NCI-H2029 (cell line): Measurements from ENCODE around the gene CCDC88C.

ENCODE experiments used
- DNase-seq: peaks from one replicate; lab custom pipeline; 2025; lab: John Stamatoyannopoulos, UW

CCDC88C gene

GRCh38 chr14:91327250-91327595 lies 90.4 kb downstream of the CCDC88C start:
- no peak for DNase-seq

DNA sequence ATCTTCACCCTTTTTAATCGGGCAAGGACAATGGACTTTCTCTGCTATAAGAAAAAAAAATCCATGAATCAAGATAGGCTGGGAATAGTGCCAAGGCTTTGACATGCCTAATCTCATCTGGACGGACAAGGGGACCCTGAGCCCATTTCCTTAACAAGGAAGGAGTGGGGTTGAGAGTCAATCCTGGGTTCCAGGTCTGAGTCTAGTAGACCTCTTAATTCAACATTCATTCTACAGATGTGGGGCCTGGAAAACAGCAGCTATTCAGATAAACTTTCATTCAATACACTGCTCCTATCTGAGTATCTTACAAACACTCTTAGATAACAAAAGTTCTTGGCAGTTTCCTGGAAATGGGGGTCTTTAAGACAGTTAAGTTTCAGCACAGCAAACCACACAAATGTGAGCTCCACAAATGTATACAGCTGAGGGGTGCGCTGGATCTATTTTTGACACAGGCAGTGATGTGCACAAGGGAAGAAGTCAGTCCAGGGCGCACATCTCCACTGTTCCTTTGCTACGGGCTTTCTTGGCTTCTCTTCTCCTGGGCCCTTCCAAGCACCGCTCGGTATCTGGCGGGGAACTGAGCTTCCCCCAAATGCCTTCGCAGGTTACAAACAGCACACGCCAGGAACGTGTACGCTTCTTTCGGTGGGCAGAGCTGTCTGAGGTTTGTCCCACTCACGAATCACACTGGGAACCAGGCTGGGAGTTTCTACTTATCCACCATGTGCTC lies 90.9 kb downstream of the CCDC88C start:
- DNase-seq: no peak

- DNase-seq: no peak
Measured at GRCh38 chr14:91324606-91325575, 92.7 kb downstream of the CCDC88C start.

- DNase-seq: no peak
Measured at GRCh38 chr14:91323671-91324605, 93.7 kb downstream of the CCDC88C start.

DNA sequence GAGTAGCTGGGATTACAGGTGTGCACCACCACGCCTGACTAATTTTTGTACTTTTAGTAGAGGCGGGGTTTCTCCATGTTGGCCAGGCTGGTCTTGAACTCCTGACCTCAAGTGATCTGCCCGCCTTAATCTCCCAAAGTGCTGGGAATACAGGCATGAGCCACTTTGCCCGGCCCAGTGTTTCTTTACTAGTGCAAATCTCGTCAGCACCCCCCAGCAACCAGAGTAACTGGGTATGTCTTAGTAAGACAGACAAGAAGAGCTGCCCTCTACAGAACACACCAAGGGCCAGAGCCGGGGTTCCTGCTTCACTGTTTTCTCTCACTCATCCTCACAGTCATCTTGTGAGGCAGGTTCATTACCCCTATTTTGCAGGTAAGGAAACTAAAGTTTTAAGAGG lies 94.6 kb downstream of the CCDC88C start:
- DNase-seq: no peak

- DNase-seq: no peak
Measured at GRCh38 chr14:91322623-91323022, 95.0 kb downstream of the CCDC88C start.

GRCh38 chr14:91321131-91321530 lies 96.5 kb downstream of the CCDC88C start:
- no peak for DNase-seq

- no peak for DNase-seq
Measured at GRCh38 chr14:91320266-91320665, 97.4 kb downstream of the CCDC88C start.

DNA sequence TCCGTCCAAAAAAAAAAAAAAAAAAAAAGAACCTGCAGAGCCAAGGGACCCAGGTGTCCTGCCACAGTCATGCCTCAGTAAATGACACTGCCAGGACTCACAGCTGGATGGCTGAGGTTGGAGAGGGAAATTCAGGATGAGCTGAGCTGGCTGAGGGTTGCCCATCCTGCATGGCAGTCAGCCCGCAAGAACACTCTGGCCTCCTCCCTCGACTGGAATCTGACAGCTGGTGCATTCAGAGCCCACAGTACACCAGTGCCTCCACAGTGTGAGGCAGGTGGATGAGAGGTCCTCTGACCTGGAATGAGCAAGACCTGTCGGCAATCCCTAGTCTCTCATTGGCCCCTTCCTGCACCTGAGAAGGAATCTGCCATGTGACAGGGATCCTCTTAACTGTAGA lies 98.7 kb downstream of the CCDC88C start:
- DNase-seq: no peak

DNA sequence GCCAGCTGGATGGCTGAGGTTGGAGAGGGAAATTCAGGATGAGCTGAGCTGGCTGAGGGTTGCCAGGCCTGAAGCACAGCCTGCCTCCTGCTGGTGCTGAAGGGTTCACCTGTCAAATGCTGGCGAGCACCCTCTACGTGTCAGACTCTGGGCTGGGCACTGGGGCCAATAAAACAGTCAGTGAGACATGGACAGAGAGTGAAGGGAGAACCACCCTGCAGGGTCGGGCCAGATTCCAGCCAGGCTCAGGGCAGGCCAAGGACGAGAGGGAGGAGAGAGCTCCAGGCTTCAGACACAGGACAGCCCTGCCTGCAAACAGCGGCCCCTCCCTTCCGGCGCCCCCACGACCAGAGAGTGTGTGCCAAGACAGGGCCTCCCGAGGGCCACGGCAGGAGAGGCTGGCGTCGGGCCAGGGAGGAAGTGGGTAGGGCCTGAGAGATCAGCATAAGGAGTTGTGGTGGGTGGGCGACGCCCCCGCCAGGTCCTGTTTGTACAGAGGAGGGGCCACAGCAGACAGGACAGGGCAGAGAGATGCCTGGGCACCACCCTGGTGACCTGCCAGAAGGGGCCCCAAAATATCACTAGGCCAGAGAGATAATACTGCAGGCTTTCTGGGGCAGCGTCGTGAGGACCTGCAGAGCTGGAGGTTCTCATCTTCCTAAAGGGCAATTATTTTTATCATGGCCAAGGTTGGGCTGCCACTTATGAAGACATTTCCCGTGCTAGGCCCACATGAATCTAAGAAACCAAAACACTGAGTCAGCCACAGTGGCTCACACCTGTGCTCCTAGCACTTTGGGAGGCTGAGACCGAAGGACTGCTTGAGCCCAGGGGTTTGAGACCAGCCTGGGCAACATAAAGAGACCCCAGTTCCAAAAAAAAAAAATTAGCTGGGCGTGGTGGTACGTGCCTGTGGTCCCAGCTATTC lies 100.0 kb downstream of the CCDC88C start:
- DNase-seq: peak; percentile 59

DNA sequence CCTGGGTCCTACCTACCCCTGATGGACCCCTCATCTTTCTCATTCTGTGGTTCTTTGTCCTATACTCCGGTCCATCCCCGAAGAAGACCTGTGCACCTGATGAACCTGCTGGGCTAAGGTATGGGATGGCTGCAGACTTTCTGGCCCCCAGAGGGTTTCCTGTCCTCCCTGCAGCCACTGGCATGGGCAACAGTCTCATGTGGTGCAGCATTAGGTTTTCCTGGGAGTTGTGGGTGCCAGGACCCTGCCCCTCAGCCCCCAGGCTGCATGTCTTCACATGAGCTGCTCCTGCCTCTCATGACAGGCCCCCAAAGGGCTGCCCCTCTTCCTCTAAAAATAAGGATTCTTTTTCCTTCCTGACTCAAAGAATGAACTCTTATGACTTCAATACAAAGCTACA lies 100.9 kb downstream of the CCDC88C start:
- DNase-seq: no peak

DNA sequence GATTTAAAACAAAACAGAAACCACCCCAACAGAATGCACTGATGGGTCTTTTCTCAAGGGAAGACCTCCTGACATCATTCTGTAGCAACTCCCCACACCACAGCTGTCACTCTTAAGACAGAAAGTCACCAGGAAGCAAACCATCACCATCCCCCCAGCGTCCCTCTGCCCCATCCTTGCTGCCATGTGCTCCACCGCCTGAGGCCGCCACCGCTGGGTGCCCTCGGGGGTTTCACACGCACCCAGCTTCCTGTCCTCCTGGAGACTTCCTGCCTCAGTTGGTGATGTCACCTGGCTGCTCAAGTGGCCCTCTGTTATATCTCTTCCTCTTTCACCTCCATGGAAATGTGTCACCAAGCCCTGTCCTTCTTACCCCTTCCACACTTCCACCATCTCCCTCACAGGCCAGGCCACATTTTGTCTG lies 101.8 kb downstream of the CCDC88C start:
- DNase-seq: no peak

DNA sequence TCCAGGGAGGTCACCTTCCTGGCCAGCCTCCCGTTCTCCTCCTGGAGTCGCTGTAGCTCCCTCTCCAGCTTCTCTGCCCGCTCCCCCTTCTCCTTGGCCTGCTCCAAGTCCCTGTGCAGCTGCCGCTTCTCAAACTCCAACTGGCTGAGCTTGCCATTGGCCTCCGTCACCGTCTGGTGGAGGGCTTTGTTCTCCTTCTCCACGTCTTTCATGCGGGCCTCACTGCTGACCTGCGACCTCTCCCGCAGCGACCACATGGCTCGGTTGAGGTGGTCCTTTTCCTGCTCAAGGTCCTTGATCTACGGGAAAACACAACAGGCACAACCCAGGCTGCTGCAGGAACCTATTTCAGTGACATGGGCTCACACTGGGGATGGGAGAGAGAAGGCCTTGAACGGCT lies 103.8 kb downstream of the CCDC88C start:
- no peak for DNase-seq

GRCh38 chr14:91313154-91313850 lies 104.3 kb downstream of the CCDC88C start:
- no peak for DNase-seq

DNA sequence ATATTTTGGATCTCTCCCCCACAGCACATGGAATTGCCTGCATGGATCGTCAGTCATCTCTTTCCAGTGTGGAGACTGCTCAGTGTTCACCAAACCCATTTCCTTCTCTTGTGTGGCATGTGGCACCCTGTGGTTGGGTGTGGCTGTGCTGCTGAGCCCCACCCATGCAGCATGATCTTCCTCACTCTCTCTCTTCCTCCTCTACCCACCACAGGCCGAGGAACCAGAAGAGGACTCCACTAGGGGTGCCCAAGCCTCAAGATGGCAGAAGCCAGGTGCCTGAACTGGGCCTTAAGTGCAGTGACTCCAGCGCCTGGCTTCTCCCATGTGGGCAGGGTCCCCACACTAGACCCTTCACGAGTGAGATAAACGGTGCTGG lies 106.3 kb downstream of the CCDC88C start:
- no peak for DNase-seq

DNA sequence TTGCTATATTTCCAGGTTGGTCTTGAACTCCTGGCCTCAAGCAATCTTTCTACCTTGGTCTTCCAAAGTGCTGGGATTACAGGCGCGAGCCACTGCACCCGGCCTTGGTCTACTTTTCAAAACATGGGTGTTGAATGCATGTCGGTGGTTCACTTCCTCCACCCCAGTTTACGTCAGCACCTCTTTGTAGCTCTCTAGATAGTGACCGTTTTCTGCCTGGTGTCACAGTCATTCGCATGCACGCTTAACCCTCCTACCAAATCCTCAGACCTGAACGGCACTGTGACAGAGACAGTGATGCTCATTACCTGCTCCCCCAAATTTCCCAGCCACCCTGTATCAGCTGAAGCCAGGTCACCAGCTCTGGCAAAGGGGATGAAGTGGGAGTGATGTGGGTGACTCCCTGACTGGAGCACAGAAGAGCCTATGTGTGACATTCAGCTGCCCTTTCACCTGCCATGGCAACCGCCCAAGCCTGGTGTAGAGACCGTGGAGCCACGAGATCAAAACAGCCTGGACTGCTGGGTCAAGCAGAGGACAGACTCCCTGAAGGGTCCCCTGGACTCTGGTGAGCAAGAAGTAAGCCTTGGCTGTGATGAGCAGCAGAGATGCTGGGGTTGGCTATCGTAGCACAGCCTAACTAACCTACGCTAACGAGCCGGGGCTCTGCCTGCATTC lies 106.9 kb downstream of the CCDC88C start:
- DNase-seq: no peak

DNA sequence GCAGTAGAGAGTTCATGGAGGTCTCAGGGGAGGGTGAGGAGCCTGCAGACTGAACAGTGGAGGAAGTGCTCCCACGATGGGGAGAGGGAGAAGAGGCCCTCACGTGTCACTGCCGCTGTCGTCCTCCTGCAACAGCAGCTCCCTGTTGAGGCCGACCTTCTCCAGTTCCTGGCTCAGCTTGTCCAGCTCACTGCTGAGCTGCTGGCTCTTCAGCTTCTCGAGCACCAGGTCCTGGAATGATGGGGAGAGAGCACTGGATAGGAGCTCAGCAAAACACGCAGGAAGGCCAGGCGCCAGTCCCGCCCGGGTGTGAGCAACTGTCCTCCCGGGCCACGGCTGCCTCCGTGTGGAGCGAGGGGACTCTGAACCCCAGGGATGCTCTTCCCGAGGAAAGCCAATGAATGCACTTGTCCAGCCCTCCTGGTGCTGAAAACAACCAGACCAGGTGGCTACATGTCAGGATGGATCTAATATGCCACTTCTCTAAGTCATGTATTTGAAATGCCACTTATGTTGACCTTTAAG lies 107.8 kb downstream of the CCDC88C start:
- no peak for DNase-seq

DNA sequence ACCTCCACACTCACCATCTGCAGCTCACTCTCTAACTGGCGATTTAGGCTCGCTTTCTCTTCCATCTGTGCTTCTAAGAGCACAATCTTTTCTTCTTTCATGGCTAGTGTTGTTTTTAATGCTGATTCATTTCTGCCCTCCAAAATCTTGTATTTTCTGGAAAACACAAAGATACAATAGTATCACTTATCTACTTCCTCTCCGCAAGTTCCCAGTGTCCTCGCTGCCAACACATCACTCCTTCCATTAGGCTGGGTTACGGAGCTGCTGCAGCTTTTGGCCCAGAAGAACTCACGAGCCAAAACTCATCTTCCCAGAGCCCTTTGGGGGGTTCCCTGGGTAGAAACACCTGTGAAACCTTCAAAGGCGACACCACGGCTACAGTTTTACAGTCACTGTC lies 109.3 kb downstream of the CCDC88C start:
- no peak for DNase-seq

DNA sequence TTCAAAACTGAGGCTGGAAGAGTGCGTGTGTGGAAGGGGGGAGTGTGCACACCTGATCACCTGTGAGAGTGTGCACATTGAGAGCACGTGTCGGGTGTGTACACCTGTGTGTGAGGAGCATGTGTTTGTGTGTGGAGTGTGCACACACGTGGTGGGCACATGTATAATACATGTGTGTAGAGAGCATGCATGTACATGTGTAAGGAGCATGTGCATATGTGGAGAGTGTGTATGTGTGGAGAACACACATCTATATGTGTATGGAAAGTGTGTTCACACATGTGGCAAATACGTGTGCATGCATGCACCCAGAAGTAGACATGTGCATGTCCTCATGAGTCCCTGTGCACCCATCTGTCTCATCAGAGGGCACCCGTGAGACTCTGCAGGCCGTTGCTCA lies 110.0 kb downstream of the CCDC88C start:
- DNase-seq: no peak

GRCh38 chr14:91307046-91307445 lies 110.6 kb downstream of the CCDC88C start:
- DNase-seq: no peak
